ENCODE data around the gene IPCEF1.

DNA sequence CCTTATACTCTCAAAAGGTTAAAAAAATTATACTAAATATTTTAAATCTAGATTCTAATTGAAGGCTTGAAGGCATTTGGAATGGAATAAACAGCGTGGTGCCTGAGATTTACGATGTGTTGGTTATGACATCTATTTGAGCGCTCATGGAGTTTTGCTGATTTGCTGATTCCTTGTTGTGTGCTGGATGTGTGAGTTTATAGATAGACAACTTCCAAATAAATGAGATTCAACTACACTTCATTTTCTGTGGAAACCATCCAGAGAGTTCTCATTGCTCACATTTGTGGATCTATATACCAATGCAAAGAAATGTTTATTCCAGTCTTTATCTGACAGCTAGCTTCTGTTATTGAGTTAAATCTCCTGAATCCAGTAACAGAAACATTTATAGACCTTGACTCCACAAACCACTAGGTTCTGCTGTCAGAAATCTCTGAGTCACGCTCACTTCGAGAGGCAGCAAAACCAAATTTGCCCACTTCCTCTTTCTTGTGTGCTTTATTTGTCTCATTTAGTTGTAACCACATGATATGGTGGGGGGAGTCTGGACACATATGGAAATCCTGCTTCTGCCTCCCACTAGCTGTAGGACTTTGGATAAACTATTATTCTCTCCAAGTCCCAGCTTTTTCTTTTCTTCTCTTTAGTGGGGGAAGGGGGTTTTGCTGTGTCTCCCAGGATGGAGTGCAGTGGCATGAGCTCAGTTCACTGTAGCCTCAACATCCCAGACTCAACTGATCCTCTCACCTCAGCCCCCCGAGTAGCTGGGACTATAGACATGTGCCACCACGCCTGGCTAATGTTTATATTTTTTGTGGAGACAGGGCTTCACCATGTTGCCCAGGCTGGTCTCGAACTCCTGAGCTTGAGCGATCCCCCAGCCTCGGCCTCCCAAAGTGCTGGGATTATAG is 54.5 kb downstream of the IPCEF1 start:
- TF ChIP-seq POLR2A (IDR thresholded peaks at IDR 0.05): no peak
- TF ChIP-seq, protein P1, sequence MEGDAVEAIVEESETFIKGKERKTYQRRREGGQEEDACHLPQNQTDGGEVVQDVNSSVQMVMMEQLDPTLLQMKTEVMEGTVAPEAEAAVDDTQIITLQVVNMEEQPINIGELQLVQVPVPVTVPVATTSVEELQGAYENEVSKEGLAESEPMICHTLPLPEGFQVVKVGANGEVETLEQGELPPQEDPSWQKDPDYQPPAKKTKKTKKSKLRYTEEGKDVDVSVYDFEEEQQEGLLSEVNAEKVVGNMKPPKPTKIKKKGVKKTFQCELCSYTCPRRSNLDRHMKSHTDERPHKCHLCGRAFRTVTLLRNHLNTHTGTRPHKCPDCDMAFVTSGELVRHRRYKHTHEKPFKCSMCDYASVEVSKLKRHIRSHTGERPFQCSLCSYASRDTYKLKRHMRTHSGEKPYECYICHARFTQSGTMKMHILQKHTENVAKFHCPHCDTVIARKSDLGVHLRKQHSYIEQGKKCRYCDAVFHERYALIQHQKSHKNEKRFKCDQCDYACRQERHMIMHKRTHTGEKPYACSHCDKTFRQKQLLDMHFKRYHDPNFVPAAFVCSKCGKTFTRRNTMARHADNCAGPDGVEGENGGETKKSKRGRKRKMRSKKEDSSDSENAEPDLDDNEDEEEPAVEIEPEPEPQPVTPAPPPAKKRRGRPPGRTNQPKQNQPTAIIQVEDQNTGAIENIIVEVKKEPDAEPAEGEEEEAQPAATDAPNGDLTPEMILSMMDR (IDR thresholded peaks at IDR 0.05): no peak
